GM12892 (cell line): ENCODE results near the gene ROBO4.

ENCODE experiments used
- POLR2A ChIP-seq: IDR thresholded peaks from 2 replicates; pipeline ENCODE4 v1.6.1; 2011; ENCODE audit warnings: low read depth, low read length, control low read depth
- POLR2AphosphoS5 ChIP-seq: IDR thresholded peaks from 2 replicates; pipeline ENCODE4 v1.6.1; 2011; ENCODE audit warnings: low read depth, low read length, control low read depth
- TAF1 ChIP-seq: IDR thresholded peaks from 2 replicates; pipeline ENCODE4 v1.6.1; 2011; ENCODE audit warnings: low read depth, mild to moderate bottlenecking, control low read depth, low read length, borderline replicate concordance

DNA sequence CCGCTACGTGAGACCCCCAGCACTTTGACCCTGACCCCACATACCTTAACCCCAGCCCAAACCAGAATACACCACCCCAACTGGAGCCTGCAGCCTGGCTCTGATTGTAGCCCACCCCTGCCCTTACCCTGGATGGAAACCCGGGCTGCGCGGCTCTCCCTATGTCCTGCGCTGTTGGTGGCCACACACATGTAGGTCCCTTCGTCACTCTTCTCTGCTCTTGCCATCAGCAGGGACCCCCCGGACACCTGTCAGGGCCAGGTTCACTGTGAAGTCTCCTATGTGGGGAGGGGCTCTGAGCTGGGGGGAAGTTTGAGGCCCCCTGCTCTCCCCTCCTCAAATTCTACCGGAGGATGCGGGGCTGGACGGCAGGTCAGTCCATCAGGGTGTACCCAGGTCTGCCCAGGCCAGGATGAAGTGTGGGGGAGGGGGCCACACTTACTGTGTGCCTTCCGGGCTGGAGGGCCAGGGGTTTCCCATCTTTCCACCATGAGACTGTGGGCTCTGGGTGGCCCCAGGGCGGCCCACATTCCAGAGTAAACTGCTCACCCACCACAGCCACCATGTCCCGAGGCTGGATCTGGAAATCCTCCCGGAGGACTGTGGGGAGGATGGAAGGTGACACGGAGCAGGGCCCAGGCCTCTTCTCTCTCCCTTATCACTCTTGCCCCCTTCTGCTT lies 1.5 kb downstream of the ROBO4 start:
- TF ChIP-seq TAF1, result no peak
- no peak for TF ChIP-seq POLR2A
- TF ChIP-seq POLR2AphosphoS5, result no peak
